ENCODE data around the gene CHRND. TPM values are rescaled to one million over a fixed set of nuclear protein-coding genes. Genes with fewer than 3 reads are reported as not detected.

The CHRND gene
- not detected in 2 replicates for total RNA-seq

DNA sequence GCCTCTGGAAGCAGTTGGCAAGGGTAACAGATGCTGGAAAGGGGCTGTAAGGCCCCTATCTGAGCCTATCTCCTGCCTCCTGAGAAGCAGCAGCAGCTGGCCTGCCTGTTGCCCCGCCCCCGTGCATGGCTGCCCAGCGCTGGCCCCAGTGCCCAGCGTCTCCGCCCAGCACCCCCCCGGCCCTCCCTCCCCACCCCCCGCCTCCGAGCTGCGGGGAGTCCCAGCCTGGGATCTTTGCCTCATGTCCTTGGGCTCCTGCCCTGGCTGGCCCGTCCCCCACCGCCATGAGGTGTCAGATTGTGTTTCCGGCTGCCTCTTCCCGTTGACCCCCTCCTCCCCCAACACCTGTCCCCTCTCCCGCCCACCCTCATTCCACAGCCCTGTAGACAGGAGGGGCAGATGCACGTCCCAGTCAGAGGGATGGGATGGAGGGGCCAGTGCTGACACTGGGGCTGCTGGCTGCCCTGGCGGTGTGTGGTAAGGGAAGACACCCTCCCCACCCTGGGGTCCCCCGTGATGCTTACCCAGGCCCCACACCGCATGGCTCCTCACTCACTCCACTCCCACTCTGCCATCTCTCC, at the start of gene CHRND:
TSS of gene CHRND (plus strand) at position 370 of the 581 bp plus-strand sequence. CDS start at position 426, 56 bp downstream.

DNA sequence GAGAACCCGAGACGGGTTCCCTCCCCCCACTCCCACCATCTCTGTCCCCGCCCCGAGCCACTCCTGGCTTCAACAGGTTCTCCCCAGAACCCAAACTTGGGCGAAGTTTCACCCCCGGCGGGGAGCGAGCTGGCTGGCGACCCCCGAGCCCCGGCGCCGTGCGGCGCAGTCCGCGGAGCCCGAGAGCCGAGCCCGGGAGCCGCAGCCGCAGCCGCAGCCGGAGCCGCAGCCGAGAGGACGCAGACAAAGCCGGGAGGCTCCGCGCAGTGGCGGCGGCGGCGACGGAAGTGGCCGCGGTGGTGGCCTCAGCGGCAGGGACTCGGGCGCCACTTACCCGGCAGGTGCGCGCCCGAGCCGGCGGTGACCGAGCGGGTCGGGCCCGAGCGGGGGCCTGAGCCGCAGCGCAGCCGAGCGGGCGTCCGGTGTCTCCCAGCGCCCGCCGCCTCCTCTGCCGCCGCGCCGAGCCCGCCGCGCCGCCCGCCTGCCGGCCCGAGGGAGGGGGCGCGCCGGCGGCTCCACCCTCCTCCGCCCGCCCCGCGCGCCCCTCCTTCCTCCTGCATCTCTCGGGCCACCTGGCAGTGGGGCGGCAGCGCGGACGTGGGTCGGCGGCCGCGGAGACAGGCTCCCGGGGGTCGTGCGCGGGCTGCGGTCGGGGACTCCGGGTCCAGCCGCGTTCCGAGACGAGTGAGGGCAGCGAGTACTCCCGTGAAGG, 38.4 kb upstream of the CHRND start, which contains the start of gene ECEL1:
TSS of gene ECEL1 (minus strand) at position 450 of the 712 bp plus-strand sequence. CDS start 1,181 bp downstream, outside the sequence.

DNA sequence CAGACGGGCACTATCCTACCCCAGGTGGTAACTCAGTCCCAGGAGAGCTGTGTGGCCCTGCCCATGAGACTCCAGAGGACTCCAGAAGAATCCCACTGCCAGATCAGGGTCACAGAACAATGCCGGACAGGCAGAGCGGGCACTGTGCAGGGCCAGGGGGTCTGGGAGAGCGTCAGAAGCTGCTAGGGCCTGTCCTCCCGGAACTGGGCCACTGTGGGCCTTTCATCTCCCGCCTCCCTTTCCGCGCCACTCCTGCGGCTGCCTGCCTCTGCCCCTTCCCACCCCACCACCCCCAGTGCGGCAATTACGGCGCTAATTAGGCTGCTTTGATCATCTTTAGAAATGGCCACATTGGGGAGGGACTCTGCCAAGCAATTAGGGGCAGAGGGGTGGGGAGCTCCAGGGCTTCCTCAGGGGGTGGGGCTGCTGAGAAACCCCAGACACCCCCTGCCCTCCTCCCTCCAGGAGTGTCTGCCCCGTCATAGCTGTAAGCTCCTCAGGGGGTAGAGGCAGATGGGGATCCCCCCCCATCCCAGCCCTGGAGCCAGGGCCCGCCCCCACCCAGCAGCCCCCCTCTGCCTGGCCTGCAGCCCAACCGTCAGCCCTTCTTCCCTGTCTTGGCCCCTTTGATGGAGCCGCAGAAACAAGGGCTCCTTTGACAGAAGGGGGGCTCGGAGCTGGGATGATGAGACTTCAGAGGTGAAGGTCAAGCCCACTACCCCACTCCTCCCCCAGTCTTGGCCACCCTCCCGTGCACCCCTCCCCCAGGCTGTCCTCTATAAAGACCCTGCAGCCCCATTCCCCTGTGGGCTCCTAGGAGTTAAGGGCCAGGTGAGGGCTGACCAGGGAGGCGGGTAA, 6.2 kb upstream of the CHRND start, which contains the start of gene PRSS56:
TSS of gene PRSS56 (plus strand) at position 808 of the 858 bp plus-strand sequence. CDS start 211 bp downstream, outside the sequence.

DNA sequence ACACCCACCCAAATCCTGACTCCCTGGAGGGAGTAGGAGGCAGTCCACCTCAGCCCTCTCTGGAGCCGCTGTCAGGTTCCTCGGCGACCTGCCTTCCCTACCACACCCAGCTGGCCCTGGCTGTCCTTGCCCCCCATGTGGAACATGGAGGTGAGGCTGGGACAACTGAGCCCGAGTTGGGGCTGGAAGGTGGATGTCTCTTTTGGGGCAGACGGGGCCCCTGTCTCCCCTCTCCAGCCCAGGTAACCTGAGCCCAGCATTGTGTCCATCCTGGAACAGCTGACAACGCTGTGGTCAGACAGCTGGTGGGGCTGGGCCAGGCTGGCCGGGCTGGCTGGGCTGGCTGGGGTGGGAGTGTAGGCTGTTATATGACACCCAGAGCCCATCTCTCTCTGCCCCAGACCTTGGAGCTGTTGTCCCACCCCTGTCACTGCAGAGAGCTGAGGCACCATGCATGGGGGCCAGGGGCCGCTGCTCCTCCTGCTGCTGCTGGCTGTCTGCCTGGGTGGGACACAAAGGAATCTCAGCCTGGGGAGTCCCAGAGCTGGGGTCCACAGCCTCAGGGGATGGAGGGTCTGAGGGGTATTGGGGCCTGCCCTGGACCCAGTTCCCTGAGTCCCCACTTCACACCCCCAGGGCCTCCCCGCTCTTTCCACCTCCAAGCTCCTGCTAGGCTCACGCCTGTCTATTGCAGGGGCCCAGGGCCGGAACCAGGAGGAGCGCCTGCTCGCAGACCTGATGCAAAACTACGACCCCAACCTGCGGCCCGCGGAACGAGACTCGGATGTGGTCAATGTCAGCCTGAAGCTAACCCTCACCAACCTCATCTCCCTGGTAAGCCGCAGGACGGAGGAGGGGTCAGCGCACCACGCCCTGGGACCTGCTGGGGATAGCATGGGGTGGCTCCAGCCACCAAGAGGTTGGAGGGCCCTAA, 13.6 kb downstream of the CHRND start, which contains the start of gene CHRNG:
TSS of gene CHRNG (plus strand) at position 395 of the 934 bp plus-strand sequence. CDS start at position 451, 56 bp downstream.

DNA sequence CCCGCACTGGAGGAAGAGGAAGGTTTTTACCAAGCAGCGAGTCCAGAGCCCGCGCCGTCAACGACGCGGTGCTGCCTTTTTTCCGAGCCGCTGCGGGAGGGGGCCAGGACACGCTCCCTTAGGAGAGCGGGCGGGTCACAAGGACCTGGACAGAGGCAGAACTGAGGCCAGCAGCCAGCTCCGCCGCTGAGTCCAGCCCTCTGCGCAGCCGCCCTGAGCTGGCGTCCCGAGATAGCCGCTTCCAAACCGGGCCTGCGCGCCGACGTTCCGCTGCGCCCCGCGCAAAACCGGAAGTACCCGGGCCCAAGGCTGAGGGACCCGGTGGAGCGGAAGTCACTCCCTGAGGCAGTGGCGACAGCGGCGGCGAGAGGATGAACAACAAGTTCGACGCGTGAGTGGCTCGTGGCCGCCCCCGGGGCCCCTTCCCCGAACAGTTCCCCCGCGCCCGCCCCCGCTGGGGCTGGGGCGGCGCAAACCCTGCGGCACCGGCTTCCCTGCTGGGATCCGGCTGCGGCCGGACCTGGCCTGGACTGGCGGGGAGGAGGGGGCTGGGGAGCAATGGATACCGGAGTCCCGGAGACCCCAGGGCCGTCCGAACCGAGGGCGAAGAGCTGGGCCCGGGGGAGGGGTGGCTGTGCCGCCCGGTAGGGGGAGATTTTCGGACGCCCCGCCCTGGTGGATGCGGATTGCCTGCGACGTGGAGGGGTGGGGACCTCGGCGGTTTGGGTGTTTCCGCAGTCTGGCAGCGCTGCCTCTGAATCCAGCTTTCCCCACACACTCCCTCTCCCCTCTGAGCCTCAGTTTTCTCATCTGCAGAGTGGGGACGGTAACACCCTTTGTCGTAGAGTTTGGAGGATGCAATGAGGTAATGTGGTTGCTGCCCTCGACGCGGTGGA, 24.6 kb downstream of the CHRND start, which contains the start of the genes EIF4E2 and TIGD1:
TSS of gene EIF4E2 (plus strand) at position 336 of the 896 bp plus-strand sequence. CDS start at position 372, 36 bp downstream.
TSS of gene TIGD1 (minus strand) at position 204 of the 896 bp plus-strand sequence. CDS start 675 bp downstream, outside the sequence.

Other genes starting within 250 kb of the CHRND start
- gene ALPP, start 147.4 kb upstream of the CHRND start, total RNA-seq = not detected in 2 replicates
- gene ALPG, start 119.3 kb upstream of the CHRND start, total RNA-seq = not detected in 2 replicates
- not detected in 2 replicates for gene ALPI, start 70.0 kb upstream of the CHRND start, total RNA-seq
- not detected in 2 replicates for gene ECEL1, start 38.3 kb upstream of the CHRND start, total RNA-seq
- gene PRSS56, start 5.8 kb upstream of the CHRND start, total RNA-seq = not detected in 2 replicates
- gene CHRNG, start 13.5 kb downstream of the CHRND start, total RNA-seq = not detected in 2 replicates
- gene TIGD1, start 24.4 kb downstream of the CHRND start, total RNA-seq = 2.7 and 3.7 TPM in 2 replicates
- gene EIF4E2, start 24.5 kb downstream of the CHRND start, total RNA-seq = 81.5 and 158 TPM in 2 replicates
- 1.9 and 2.0 TPM in 2 replicates for gene EFHD1, start 107.4 kb downstream of the CHRND start, total RNA-seq
- 53.3 and 58.3 TPM in 2 replicates for gene GIGYF2, start 171.2 kb downstream of the CHRND start, total RNA-seq